ENCODE results near the gene CSMD2.

CSMD2 gene

GRCh38 chr1:33687000-33687399 lies 478.0 kb downstream of the CSMD2 start:
- Histone ChIP-seq H3K4me3 (ENCODE audit: low read depth, low read length) (no peak overlapping the region), H3K27me3 (ENCODE audit: control insufficient read depth, insufficient read depth, low read length) (no peaks in the 10 kb centered on the region), H3K4me1 (ENCODE audit: control insufficient read depth, insufficient read depth, low read length) (no peaks in the 10 kb centered on the region), H3K36me3 (ENCODE audit: control insufficient read depth, insufficient read depth, low read length) (no peaks in the 10 kb centered on the region), H3K9me3 (ENCODE audit: control insufficient read depth, insufficient read depth, low read length) (no peaks in the 10 kb centered on the region), H3K9ac (ENCODE audit: low read depth, low read length) (no peak overlapping the region)

- H3K27me3 ChIP-seq (ENCODE audit: control insufficient read depth, insufficient read depth, low read length) = no peaks in the 10 kb centered on the region
- H3K4me1 ChIP-seq (ENCODE audit: control insufficient read depth, insufficient read depth, low read length) = no peaks in the 10 kb centered on the region
- H3K9ac ChIP-seq (ENCODE audit: low read depth, low read length) = no peak overlapping the region
- no peaks in the 10 kb centered on the region for H3K36me3 ChIP-seq (ENCODE audit: control insufficient read depth, insufficient read depth, low read length)
- no peak overlapping the region for H3K4me3 ChIP-seq (ENCODE audit: low read depth, low read length)
- no peaks in the 10 kb centered on the region for H3K9me3 ChIP-seq (ENCODE audit: control insufficient read depth, insufficient read depth, low read length)
These were observed 478.5 kb downstream of the CSMD2 start for GRCh38 chr1:33686551-33686950.

- H3K36me3 ChIP-seq (ENCODE audit: control insufficient read depth, insufficient read depth, low read length) = no peaks in the 10 kb centered on the region
- no peak overlapping the region for H3K4me3 ChIP-seq (ENCODE audit: low read depth, low read length)
- H3K9ac ChIP-seq (ENCODE audit: low read depth, low read length) = no peak overlapping the region
- no peaks in the 10 kb centered on the region for H3K9me3 ChIP-seq (ENCODE audit: control insufficient read depth, insufficient read depth, low read length)
- H3K27me3 ChIP-seq (ENCODE audit: control insufficient read depth, insufficient read depth, low read length) = no peaks in the 10 kb centered on the region
- H3K4me1 ChIP-seq (ENCODE audit: control insufficient read depth, insufficient read depth, low read length) = no peaks in the 10 kb centered on the region
These were observed 479.8 kb downstream of the CSMD2 start for GRCh38 chr1:33685256-33685655.

GRCh38 chr1:33684396-33685179 lies 480.4 kb downstream of the CSMD2 start:
- H3K9ac ChIP-seq (ENCODE audit: low read depth, low read length) = no peak overlapping the region
- no peaks in the 10 kb centered on the region for H3K4me1 ChIP-seq (ENCODE audit: control insufficient read depth, insufficient read depth, low read length)
- H3K9me3 ChIP-seq (ENCODE audit: control insufficient read depth, insufficient read depth, low read length) = no peaks in the 10 kb centered on the region
- no peaks in the 10 kb centered on the region for H3K36me3 ChIP-seq (ENCODE audit: control insufficient read depth, insufficient read depth, low read length)
- H3K27me3 ChIP-seq (ENCODE audit: control insufficient read depth, insufficient read depth, low read length) = no peaks in the 10 kb centered on the region
- no peak overlapping the region for H3K4me3 ChIP-seq (ENCODE audit: low read depth, low read length)

- H3K9me3 ChIP-seq (ENCODE audit: control insufficient read depth, insufficient read depth, low read length) = no peaks in the 10 kb centered on the region
- H3K27me3 ChIP-seq (ENCODE audit: control insufficient read depth, insufficient read depth, low read length) = no peaks in the 10 kb centered on the region
- no peaks in the 10 kb centered on the region for H3K36me3 ChIP-seq (ENCODE audit: control insufficient read depth, insufficient read depth, low read length)
- no peak overlapping the region for H3K9ac ChIP-seq (ENCODE audit: low read depth, low read length)
- H3K4me1 ChIP-seq (ENCODE audit: control insufficient read depth, insufficient read depth, low read length) = no peaks in the 10 kb centered on the region
- H3K4me3 ChIP-seq (ENCODE audit: low read depth, low read length) = no peak overlapping the region
These were observed 481.1 kb downstream of the CSMD2 start for GRCh38 chr1:33683913-33684312.

GRCh38 chr1:33682371-33682770 lies 482.7 kb downstream of the CSMD2 start:
- H3K4me1 ChIP-seq (ENCODE audit: control insufficient read depth, insufficient read depth, low read length) = no peaks in the 10 kb centered on the region
- no peaks in the 10 kb centered on the region for H3K36me3 ChIP-seq (ENCODE audit: control insufficient read depth, insufficient read depth, low read length)
- H3K9me3 ChIP-seq (ENCODE audit: control insufficient read depth, insufficient read depth, low read length) = no peaks in the 10 kb centered on the region
- H3K27me3 ChIP-seq (ENCODE audit: control insufficient read depth, insufficient read depth, low read length) = no peaks in the 10 kb centered on the region
- no peak overlapping the region for H3K9ac ChIP-seq (ENCODE audit: low read depth, low read length)
- H3K4me3 ChIP-seq (ENCODE audit: low read depth, low read length) = no peak overlapping the region

GRCh38 chr1:33680281-33680840 lies 484.7 kb downstream of the CSMD2 start:
- Histone ChIP-seq H3K36me3 (ENCODE audit: control insufficient read depth, insufficient read depth, low read length) (no peaks in the 10 kb centered on the region), H3K27me3 (ENCODE audit: control insufficient read depth, insufficient read depth, low read length) (no peaks in the 10 kb centered on the region), H3K4me3 (ENCODE audit: low read depth, low read length) (no peak overlapping the region), H3K4me1 (ENCODE audit: control insufficient read depth, insufficient read depth, low read length) (no peaks in the 10 kb centered on the region), H3K9me3 (ENCODE audit: control insufficient read depth, insufficient read depth, low read length) (no peaks in the 10 kb centered on the region), H3K9ac (ENCODE audit: low read depth, low read length) (no peak overlapping the region)

- H3K9ac ChIP-seq (ENCODE audit: low read depth, low read length) = no peak overlapping the region
- H3K4me3 ChIP-seq (ENCODE audit: low read depth, low read length) = no peak overlapping the region
- peaks cover 6% of the 10 kb centered on the region for H3K9me3 ChIP-seq (ENCODE audit: control insufficient read depth, insufficient read depth, low read length)
- H3K36me3 ChIP-seq (ENCODE audit: control insufficient read depth, insufficient read depth, low read length) = peaks cover 5% of the 10 kb centered on the region
- H3K4me1 ChIP-seq (ENCODE audit: control insufficient read depth, insufficient read depth, low read length) = no peaks in the 10 kb centered on the region
- no peaks in the 10 kb centered on the region for H3K27me3 ChIP-seq (ENCODE audit: control insufficient read depth, insufficient read depth, low read length)
These were observed 494.5 kb downstream of the CSMD2 start for GRCh38 chr1:33670567-33670966.

GRCh38 chr1:33668695-33669094 lies 496.3 kb downstream of the CSMD2 start:
- H3K36me3 ChIP-seq (ENCODE audit: control insufficient read depth, insufficient read depth, low read length) = peaks cover 5% of the 10 kb centered on the region
- peaks cover 6% of the 10 kb centered on the region for H3K9me3 ChIP-seq (ENCODE audit: control insufficient read depth, insufficient read depth, low read length)
- H3K27me3 ChIP-seq (ENCODE audit: control insufficient read depth, insufficient read depth, low read length) = no peaks in the 10 kb centered on the region
- no peak overlapping the region for H3K4me3 ChIP-seq (ENCODE audit: low read depth, low read length)
- no peaks in the 10 kb centered on the region for H3K4me1 ChIP-seq (ENCODE audit: control insufficient read depth, insufficient read depth, low read length)
- H3K9ac ChIP-seq (ENCODE audit: low read depth, low read length) = no peak overlapping the region

GRCh38 chr1:33667386-33668282 lies 497.4 kb downstream of the CSMD2 start:
- Histone ChIP-seq H3K9ac (ENCODE audit: low read depth, low read length) (no peak overlapping the region), H3K4me3 (ENCODE audit: low read depth, low read length) (no peak overlapping the region), H3K4me1 (ENCODE audit: control insufficient read depth, insufficient read depth, low read length) (no peaks in the 10 kb centered on the region), H3K36me3 (ENCODE audit: control insufficient read depth, insufficient read depth, low read length) (peaks cover 5% of the 10 kb centered on the region), H3K27me3 (ENCODE audit: control insufficient read depth, insufficient read depth, low read length) (no peaks in the 10 kb centered on the region), H3K9me3 (ENCODE audit: control insufficient read depth, insufficient read depth, low read length) (peaks cover 6% of the 10 kb centered on the region)

GRCh38 chr1:33666616-33667015 lies 498.4 kb downstream of the CSMD2 start:
- peaks cover 6% of the 10 kb centered on the region for H3K9me3 ChIP-seq (ENCODE audit: control insufficient read depth, insufficient read depth, low read length)
- no peak overlapping the region for H3K4me3 ChIP-seq (ENCODE audit: low read depth, low read length)
- H3K27me3 ChIP-seq (ENCODE audit: control insufficient read depth, insufficient read depth, low read length) = no peaks in the 10 kb centered on the region
- H3K9ac ChIP-seq (ENCODE audit: low read depth, low read length) = no peak overlapping the region
- no peaks in the 10 kb centered on the region for H3K4me1 ChIP-seq (ENCODE audit: control insufficient read depth, insufficient read depth, low read length)
- peaks cover 5% of the 10 kb centered on the region for H3K36me3 ChIP-seq (ENCODE audit: control insufficient read depth, insufficient read depth, low read length)
